Stimulated activated CD4-positive, alpha-beta T cell treated with anti-CD3 and anti-CD28 coated beads, Interleukin-12 subunit alpha, Interleukin-12 subunit beta, amount 100 ng/mL, for 24 hours (primary cell): ENCODE results near the gene CEACAM20.
A peak's percentile ranks its signal among the peaks of the same experiment; 100 is the strongest.
"Not testable (repeated sequence)": the region's sequence is repeated elsewhere in the genome, so short reads cannot be mapped to it uniquely, and the experiment has no call there.

Experiments
- DNase-seq, 2 experiments: peaks; one replicate each; pipeline ENCODE4 v3.0.0-alpha.2; 2020; ENCODE audit warnings: low read depth in 2 of 2

The CEACAM20 gene

DNA sequence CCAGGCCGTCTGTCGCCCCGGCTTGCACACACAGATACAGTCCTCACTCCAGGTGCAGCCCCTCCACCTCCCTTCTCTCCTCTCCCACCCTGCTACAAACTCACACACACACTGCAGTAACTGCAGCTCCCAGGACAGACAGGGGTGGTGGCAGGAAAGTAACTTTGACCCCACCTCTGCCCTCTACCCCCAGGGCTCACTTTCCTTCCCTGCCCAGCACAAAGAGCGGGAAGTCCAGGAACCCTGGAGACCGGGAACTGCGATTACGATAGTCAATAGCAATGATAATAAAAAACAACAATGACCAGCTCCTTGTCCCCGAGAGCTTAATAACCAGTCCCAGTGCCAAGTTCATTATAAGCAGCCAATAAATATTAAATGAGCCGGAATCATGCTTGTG is at the start of gene CEACAM20:
Gene CEACAM20, minus strand, starts transcription at position 140 of the 400 bp plus-strand sequence. CDS start 166 bp downstream, outside the sequence.
- no peak for DNase-seq

DNA sequence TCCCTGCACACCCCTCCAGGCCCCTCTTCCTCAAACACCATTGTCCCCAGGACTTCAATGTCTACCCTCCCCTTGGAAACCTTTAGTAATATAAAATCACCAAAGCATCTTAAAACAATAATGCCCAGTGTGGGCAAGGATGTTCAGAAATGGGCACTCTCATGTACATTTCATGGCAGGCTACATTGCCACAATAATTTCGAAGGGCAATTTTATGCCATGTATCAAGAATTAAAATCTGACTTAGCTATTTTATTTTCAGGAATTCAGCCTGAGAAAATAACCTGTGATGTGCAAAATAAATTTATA is 48.0 kb upstream of the CEACAM20 start:
- DNase-seq = no peak

DNA sequence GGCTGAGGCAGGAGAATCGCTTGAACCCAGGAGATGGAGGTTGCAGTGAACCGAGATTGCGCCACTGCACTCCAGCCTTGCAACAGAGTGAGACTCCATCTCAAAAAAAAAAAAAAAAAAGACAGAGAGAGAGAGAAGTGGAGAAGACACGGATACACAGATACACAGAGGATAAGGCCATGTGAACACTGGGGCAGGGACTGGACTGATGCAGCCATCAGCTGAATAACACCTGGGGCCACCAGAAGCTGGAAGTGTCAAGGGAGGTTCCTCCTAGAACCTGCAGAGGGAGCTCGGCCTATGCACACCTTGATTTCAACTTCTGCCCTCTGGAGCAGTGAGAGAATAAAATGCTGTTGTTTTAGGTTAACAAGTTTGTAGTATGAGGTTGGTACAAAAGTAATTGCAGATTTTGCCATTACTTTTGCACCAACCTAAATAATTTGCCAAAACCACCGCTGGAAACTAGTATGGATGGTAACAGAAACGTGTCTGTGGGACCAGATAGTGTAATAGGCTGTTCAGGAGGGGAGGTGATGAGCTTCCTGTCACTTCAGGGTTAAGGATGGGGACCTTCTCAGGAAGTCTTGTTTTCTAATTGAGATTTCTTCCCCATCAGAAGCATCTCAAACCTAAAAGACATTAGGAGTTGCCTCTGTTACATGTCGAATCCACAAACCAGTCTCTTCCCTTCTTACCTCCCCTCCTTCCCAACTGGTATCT is 47.5 kb upstream of the CEACAM20 start:
- DNase-seq = no peak

DNA sequence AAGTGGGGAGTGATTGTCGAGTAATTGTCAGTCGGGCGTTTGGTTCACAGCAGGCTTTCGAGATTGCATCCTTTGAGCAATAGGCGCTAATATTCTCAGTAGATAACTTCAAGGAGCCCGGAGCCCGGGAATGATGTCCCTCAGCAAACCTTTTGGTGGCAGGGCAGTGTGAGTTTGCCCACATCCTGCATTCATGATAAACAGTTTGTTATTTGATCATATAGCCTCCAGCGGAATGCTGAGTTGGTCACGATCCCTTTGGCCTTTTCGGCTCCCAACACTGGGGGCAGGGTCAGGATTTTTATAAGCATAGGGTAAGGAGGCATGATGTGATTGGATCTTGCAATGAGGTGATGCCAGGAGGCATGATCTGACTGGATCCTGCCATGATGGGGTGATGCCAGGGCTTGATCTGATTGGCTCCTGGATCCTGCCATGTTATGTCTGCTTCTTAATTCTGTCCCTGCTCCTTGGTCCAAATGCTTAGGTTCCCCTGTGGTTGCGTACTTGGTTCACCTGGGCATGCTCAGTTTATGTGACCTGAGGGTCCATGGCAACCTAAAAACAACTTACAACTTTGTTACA is 45.7 kb upstream of the CEACAM20 start:
- DNase-seq = no peak

DNA sequence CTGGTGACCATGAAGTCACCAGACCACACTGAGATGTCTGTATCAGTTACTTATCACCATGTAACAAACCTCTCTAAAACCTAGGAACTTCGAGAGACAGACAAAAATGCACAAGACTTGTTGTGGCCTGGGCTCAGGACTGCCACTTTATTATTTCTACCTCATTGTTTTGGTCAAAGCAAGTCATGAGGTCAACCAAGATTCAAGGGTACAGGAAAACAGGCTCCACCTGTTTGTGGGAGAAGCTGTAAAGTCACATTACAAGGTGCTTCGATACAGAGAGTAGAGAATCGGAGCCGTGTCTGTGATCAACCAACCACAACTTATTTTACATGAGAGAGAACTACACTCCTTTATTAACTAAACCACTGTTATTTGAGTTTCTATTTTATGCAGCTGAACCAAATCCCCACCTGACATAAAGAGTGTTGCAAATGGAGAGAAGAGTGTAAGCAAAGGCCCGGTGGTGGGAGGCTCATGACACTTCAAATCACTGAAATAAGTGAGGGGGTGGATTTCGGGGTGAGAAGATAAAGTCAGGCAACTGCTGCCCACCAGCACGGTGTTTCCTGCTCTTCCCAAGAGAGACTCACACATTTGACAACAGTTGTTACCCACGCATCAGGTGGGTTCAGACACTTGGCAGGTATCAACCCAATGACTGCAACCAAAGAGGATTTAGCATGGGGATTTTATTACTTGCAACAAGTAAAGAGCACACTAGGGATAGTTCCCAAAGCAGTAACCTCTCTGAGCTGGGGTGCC is 44.9 kb upstream of the CEACAM20 start:
- DNase-seq = no peak

- DNase-seq = no peak
Measured at GRCh38 chr19:44573627-44574026, 44.2 kb upstream of the CEACAM20 start.

DNA sequence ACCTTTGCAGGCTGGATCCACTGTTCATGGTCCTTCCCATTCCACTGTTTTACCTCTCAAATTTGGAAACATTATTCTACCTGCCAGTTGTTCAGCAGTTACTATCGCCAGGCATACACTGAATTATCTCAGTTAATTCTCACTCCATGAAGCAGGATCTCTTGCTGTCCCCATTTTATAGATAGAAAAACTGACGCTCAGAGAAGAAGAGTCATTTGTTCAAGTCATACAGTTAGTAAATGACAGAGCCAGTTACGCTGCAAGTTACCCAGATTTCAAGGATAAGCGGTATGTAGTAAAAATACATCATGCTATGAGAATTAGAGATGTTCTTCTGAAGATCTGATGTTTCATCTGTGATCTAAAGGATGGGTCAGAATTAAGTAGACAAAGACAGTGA is 43.7 kb upstream of the CEACAM20 start:
- DNase-seq = no peak

DNA sequence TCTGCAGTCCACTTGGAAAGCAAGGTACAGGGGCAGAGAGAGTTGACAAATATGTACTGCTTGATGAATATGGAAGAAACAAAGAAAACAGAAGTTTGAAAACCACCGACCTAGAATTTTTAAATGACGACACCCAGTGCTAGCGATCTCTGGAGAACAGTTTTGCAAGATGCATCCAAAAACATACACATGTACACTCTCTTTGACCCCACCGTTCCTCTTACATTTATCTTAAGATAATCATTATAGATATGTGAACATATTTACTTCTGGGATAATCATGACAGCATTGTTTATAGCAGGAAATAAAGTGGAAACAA is 43.1 kb upstream of the CEACAM20 start:
- DNase-seq = no peak

DNA sequence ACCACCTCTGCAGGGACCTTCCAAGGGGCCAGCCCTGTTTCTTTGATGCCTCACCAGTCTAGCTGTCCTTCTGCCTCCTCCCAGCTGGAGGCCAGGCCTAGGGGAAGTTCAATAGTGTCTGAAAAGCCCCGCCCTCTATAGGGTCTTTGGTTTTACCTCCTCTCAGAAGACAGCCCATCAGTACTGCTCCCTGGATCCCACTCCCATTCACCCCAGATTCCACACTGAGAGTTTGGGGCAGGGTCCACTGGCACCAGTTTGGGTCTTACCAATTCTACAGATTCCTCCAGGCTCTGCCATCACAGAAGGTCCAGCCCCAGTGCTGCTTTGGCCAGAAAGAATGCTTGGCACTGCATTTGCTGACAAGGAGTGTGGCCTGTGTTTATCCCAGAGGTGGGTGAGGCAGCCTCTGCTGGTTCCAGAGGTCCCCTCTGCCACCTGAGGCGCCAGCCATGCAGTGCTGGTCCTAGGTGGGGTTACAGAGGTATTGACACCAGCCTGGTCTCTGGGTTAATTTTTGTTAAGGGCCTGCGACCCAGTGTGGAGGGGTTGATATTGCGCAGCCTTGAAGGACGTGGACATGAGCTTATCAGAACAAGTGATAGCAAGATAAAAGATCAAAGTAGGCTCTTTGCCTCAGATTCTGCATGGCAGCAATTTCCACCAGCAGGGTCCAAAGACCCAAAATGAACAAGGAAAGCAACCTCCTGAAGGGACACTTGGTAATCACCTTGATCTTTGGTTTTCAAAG is 42.5 kb upstream of the CEACAM20 start:
- no peak for DNase-seq

- DNase-seq = peak; percentile 9 to 46
Measured at GRCh38 chr19:44570984-44571684, 41.7 kb upstream of the CEACAM20 start.

- DNase-seq = no peak
Measured at GRCh38 chr19:44570603-44570983, 41.1 kb upstream of the CEACAM20 start.

GRCh38 chr19:44567745-44568144 is 38.3 kb upstream of the CEACAM20 start:
- no peak for DNase-seq

DNA sequence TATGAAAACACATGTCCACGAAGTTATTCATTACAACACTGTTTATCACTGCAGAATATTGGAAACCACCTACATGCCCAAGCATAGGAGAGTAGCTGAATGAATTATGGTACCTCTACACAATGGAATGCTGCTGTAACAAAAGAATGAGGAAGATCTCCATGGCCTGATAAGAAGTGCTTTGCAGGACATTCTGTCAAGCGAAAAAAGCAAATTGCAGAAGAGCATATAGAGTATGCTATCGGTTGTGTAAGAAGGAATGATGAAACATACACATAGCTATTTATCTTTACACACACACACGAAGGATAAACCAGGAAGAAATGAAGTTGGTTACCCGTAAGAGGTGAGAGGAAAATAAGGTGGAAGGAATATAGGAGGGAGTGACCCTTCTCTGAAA is 37.5 kb upstream of the CEACAM20 start:
- no peak for DNase-seq

- not testable (repeated sequence) for DNase-seq
Measured at GRCh38 chr19:44563086-44563655, 33.7 kb upstream of the CEACAM20 start.

DNA sequence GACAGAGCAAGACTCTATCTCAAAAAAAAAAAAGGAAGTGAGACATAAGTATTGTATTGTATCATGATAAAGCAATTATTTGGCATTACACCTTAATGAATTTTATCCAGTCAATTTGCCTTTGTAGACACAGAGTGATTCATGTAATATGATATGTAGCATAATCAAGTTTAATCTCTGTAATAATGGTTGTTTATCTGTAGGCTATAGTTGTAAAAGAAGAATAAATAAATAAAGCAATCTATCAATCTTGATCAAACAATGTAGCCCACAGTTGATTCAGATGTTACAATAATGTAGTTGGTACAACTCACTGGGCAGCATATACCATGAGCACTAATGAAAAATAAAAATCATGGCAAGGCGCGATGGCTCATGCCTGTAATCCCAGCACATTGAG is 28.5 kb upstream of the CEACAM20 start:
- DNase-seq = no peak

- DNase-seq = no peak
Measured at GRCh38 chr19:44554641-44555246, 25.3 kb upstream of the CEACAM20 start.

DNA sequence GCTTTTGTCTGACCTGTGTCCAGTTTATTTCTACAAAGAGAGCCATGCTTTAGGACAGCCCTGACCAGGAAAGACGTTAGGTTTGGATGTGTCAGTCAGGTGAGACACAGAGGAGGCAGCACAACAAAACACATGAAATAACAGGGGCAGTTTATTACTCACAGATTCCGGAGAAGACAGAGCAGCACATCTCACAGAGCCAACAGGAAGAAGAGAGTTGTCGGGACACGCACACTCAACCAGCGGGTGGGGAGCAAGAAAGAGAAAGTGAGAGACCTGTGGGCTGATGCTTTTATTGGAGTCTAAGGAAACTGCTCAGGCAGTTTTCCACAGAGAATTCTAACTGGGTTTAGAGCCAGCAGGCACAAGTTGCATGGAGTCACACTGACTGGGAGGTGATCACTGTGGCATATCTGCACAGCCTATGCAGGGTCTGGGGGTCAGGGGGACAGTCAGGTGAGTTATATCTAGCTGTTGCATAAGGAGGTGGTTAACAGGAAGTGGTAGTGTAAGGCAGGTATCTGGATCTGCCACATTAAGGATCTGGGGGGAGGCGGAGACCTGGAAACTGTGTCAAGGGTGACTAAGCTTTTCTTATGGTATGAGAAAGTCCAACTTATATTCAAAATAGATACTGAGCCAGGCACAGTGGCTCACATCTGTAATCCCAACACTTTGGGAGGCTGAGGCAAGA is 24.1 kb upstream of the CEACAM20 start:
- no peak for DNase-seq

DNA sequence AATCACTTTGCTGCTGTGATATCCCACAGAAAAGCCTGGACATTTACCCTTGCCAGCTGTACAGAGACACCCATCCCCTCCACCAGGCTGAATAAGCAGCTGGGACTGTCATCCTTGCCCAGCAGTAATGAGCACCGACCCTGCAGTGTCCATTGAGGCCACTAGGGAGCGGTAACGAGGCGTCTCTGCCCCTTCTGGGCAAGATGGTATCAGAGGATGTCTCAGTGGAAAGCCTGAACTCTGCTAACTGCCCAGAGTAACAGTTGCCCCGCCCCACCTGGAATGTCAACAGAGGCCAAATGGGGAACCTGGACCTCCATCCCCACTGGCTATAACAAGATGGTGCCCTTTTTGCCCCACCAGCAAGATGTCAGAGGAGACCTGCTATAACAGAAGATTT is 22.8 kb upstream of the CEACAM20 start:
- DNase-seq = peak in 1 of 2 experiments; percentile 51

DNA sequence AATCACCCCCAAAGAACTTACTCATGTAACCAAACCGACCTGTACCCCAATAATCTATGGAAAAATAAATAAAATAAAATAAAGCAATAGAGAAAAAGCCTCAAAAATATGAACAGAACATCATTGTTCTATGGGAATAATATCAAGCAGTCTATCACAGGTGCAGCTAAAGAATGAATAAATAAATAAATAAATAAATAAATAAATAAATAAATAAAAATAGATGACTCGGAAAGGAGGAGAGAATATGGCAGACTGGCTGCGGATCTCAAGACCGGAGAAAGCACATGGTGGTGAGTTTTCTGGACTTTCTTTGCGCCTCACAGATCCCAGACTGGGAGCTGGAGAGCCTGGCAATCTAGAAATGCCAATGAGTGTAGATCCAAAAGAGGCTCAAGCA is 22.4 kb upstream of the CEACAM20 start:
- DNase-seq = no peak

DNA sequence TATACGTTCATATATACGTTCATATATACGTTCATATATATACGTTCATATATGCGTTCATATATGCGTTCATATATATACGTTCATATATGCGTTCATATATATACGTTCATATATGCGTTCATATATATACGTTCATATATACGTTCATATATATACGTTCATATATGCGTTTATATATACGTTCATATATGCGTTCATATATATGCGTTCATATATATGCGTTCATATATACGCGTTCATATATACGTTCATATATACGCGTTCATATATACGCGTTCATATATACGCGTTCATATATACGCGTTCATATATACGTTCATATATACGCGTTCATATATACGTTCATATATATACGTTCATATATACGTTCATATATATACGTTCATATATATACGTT is 21.5 kb upstream of the CEACAM20 start:
- DNase-seq = not testable (repeated sequence)

DNA sequence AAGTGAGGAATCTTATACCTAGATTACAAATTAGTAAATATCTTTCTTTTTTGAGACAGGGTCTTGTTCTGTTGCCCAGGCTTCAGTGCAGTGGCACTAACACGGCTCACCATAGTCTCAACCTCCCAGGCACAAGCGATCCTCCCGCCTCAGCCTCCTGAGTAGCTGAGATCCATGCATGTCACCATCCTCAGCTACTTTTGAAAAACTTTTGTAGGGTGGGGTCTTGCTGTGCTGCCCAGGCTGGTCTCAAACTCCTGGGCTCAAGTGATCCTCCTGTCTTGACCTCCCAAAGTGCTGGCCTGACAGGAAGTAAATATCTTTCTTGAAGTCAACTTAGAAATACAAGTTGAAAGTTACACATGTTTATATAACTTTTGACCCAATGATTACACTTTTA is 20.0 kb upstream of the CEACAM20 start:
- DNase-seq = no peak
